ENCODE data around the gene MICALL1.

The MICALL1 gene

DNA sequence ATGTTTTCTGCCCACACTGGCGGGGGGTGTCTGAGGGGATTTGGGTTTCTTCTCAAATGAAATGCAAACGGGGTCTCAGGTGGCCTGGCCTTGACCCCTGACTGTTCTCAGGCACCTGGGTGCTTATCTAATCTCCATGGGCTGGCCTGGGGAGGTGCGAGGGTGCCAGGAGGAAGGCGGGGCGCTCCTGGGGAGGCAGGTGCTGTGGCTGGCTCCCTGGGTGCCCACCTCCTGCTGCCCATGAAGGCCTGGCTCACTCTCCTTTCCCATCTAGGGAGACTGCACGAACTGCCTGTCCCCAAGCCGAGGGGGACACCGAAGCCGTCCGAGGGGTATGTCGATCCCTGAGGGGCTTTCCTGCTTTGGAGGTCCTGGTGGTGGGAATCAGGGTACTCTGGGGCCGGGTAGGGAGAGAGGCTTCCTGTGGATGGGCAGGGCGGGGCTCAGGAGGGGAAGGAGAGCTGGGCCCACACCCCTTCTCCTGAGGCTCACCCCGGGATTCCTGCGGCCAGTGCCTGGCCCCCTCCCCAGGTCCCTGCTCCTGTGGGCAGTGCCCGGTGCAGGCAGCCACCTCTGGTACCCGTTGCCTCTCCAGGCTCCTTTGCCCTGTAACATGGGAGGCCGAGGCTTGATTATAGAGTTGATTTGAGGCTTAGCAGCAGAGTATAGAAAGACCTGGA lies 18.4 kb downstream of the MICALL1 start:
- ATAC-seq = no peak
- TF ChIP-seq PPARA (CRISPR knock-in tag; IDR thresholded peaks at IDR 0.05; ENCODE audit: borderline replicate concordance) (no peak), ZFP3 (CRISPR knock-in tag; IDR thresholded peaks at IDR 0.05) (no peak), ESRRG (CRISPR knock-in tag; IDR thresholded peaks at IDR 0.05) (no peak), ARNTL (CRISPR knock-in tag; IDR thresholded peaks at IDR 0.05; ENCODE audit: borderline replicate concordance, low read depth) (no peak), OSR1 (CRISPR knock-in tag; IDR thresholded peaks at IDR 0.05) (no peak), RARB (CRISPR knock-in tag; IDR thresholded peaks at IDR 0.05) (no peak)
- TF ChIP-seq, protein P1, sequence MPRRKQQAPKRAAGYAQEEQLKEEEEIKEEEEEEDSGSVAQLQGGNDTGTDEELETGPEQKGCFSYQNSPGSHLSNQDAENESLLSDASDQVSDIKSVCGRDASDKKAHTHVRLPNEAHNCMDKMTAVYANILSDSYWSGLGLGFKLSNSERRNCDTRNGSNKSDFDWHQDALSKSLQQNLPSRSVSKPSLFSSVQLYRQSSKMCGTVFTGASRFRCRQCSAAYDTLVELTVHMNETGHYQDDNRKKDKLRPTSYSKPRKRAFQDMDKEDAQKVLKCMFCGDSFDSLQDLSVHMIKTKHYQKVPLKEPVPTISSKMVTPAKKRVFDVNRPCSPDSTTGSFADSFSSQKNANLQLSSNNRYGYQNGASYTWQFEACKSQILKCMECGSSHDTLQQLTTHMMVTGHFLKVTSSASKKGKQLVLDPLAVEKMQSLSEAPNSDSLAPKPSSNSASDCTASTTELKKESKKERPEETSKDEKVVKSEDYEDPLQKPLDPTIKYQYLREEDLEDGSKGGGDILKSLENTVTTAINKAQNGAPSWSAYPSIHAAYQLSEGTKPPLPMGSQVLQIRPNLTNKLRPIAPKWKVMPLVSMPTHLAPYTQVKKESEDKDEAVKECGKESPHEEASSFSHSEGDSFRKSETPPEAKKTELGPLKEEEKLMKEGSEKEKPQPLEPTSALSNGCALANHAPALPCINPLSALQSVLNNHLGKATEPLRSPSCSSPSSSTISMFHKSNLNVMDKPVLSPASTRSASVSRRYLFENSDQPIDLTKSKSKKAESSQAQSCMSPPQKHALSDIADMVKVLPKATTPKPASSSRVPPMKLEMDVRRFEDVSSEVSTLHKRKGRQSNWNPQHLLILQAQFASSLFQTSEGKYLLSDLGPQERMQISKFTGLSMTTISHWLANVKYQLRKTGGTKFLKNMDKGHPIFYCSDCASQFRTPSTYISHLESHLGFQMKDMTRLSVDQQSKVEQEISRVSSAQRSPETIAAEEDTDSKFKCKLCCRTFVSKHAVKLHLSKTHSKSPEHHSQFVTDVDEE (CRISPR knock-in tag; IDR thresholded peaks at IDR 0.05) = no peak

DNA sequence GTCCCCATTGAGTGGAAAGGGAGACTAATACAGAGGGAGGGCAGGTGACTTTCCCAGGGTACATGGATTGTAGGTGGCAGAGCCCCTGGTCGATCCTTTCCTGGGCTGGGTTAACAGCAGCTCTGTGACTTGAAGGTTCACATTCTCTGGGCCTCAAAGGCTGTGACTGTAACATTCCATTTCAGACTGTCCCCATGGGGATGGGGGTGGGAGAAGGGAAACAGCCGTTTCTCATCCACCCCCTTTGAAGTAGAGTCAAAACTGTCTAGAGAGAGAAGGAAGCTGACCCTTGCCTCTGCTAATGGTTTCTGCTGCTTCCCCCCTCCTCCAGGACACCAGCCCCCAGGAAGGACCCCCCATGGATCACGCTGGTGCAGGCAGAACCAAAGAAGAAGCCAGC lies 19.2 kb downstream of the MICALL1 start:
- ATAC-seq = no peak
- TF ChIP-seq GLIS3 (CRISPR knock-in tag; IDR thresholded peaks at IDR 0.05) (no peak), ZFP3 (CRISPR knock-in tag; IDR thresholded peaks at IDR 0.05) (no peak), ZFP30 (CRISPR knock-in tag; IDR thresholded peaks at IDR 0.05) (no peak), ZNF70 (CRISPR knock-in tag; IDR thresholded peaks at IDR 0.05) (no peak), ARNTL (CRISPR knock-in tag; IDR thresholded peaks at IDR 0.05; ENCODE audit: borderline replicate concordance, low read depth) (no peak), TCF4 (CRISPR knock-in tag; IDR thresholded peaks at IDR 0.05; ENCODE audit: borderline replicate concordance) (no peak)
- TF ChIP-seq, protein P2, sequence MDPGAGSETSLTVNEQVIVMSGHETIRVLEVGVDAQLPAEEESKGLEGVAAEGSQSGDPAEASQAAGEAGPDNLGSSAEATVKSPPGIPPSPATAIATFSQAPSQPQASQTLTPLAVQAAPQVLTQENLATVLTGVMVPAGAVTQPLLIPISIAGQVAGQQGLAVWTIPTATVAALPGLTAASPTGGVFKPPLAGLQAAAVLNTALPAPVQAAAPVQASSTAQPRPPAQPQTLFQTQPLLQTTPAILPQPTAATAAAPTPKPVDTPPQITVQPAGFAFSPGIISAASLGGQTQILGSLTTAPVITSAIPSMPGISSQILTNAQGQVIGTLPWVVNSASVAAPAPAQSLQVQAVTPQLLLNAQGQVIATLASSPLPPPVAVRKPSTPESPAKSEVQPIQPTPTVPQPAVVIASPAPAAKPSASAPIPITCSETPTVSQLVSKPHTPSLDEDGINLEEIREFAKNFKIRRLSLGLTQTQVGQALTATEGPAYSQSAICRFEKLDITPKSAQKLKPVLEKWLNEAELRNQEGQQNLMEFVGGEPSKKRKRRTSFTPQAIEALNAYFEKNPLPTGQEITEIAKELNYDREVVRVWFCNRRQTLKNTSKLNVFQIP (CRISPR knock-in tag; IDR thresholded peaks at IDR 0.05; ENCODE audit: borderline replicate concordance, low read depth) = no peak

DNA sequence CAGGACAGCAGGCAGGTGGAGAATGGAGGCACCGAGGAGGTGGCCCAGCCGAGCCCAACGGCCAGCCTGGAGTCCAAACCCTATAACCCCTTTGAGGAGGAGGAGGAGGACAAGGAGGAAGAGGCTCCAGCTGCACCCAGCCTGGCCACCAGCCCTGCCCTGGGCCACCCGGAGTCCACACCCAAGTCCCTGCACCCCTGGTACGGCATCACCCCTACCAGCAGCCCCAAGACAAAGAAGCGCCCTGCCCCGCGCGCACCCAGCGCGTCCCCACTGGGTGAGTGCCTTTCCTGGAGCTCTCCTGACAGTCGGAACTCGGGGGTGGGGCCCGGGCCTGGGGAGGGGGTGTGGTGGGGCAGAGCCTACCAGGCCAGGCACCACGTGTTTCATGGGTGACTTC lies 19.7 kb downstream of the MICALL1 start:
- no peak for ATAC-seq
- TF ChIP-seq ESRRG (CRISPR knock-in tag; IDR thresholded peaks at IDR 0.05) = no peak
- TF ChIP-seq GLIS3 (CRISPR knock-in tag; IDR thresholded peaks at IDR 0.05) = no peak
- TF ChIP-seq ARNTL (CRISPR knock-in tag; IDR thresholded peaks at IDR 0.05; ENCODE audit: borderline replicate concordance, low read depth) = no peak
- TF ChIP-seq, protein P3, sequence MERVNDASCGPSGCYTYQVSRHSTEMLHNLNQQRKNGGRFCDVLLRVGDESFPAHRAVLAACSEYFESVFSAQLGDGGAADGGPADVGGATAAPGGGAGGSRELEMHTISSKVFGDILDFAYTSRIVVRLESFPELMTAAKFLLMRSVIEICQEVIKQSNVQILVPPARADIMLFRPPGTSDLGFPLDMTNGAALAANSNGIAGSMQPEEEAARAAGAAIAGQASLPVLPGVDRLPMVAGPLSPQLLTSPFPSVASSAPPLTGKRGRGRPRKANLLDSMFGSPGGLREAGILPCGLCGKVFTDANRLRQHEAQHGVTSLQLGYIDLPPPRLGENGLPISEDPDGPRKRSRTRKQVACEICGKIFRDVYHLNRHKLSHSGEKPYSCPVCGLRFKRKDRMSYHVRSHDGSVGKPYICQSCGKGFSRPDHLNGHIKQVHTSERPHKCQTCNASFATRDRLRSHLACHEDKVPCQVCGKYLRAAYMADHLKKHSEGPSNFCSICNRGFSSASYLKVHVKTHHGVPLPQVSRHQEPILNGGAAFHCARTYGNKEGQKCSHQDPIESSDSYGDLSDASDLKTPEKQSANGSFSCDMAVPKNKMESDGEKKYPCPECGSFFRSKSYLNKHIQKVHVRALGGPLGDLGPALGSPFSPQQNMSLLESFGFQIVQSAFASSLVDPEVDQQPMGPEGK (CRISPR knock-in tag; IDR thresholded peaks at IDR 0.05; ENCODE audit: borderline replicate concordance) = no peak
- no peak for TF ChIP-seq ZC3H10 (CRISPR knock-in tag; IDR thresholded peaks at IDR 0.05)
- TF ChIP-seq ZNF8 (CRISPR knock-in tag; IDR thresholded peaks at IDR 0.05) = no peak
- TF ChIP-seq ZNF565 (CRISPR knock-in tag; conservative IDR thresholded peaks at IDR 0.05; ENCODE audit: low read depth) = no peak
- no peak for TF ChIP-seq ZFP30 (CRISPR knock-in tag; IDR thresholded peaks at IDR 0.05)
- TF ChIP-seq, protein P2 (CRISPR knock-in tag; IDR thresholded peaks at IDR 0.05; ENCODE audit: borderline replicate concordance, low read depth) = no peak
- no peak for TF ChIP-seq ZNF70 (CRISPR knock-in tag; IDR thresholded peaks at IDR 0.05)

DNA sequence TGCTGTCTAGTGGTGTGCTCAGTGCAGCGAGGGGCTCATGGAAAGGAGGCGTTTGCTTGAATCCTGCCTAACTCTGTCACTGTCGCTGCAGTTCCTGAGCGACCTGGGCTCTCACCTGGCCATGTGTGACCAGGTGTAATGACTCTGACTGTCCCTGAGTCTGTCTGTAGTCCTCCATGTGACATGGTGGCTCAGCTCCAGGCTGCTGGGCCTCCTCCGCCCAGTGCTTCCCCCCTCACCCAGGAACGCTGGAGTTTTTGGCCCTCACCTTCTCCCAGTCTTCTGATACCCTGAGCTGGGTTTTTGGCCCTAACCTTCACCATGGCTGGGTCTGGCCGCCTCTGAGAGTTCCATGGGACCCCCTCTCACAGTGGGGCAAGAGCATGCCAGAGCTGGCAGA lies 20.3 kb downstream of the MICALL1 start:
- TF ChIP-seq PPARA (CRISPR knock-in tag; IDR thresholded peaks at IDR 0.05; ENCODE audit: borderline replicate concordance) (no peak), ZC3H10 (CRISPR knock-in tag; IDR thresholded peaks at IDR 0.05) (no peak), OSR1 (CRISPR knock-in tag; IDR thresholded peaks at IDR 0.05) (no peak), ESRRG (CRISPR knock-in tag; IDR thresholded peaks at IDR 0.05) (no peak), ZNF8 (CRISPR knock-in tag; IDR thresholded peaks at IDR 0.05) (no peak), TOX (CRISPR knock-in tag; IDR thresholded peaks at IDR 0.05; ENCODE audit: borderline replicate concordance) (no peak), ZFP30 (CRISPR knock-in tag; IDR thresholded peaks at IDR 0.05) (no peak)
- TF ChIP-seq, protein P4, sequence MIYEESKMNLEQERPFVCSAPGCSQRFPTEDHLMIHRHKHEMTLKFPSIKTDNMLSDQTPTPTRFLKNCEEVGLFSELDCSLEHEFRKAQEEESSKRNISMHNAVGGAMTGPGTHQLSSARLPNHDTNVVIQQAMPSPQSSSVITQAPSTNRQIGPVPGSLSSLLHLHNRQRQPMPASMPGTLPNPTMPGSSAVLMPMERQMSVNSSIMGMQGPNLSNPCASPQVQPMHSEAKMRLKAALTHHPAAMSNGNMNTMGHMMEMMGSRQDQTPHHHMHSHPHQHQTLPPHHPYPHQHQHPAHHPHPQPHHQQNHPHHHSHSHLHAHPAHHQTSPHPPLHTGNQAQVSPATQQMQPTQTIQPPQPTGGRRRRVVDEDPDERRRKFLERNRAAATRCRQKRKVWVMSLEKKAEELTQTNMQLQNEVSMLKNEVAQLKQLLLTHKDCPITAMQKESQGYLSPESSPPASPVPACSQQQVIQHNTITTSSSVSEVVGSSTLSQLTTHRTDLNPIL (CRISPR knock-in tag; IDR thresholded peaks at IDR 0.05; ENCODE audit: low read depth) = no peak
- TF ChIP-seq, protein P3 (CRISPR knock-in tag; IDR thresholded peaks at IDR 0.05; ENCODE audit: borderline replicate concordance) = no peak
- ATAC-seq = no peak

Data from SK-N-SH treated with all-trans-retinoic acid at 6 μM for 48 hours (cell line).